Thoracic aorta (tissue), 2 donors: ENCODE results near the gene PEF1. TPM values are rescaled to one million over a fixed set of nuclear protein-coding genes. Genes with fewer than 3 reads are reported as not detected.

Experiments used
- ATAC-seq: fragments of 150-250 bp; one replicate; pipeline ENCODE4 v1.8.0; 2017; ENCODE audit warnings: low read depth; ENCODE audit not compliant: insufficient number of reproducible peaks, low FRiP score
- DNase-seq: peaks from one replicate; pipeline ENCODE4 v3.0.0-alpha.2; 2020; ENCODE audit warnings: low spot score
- H3K27ac ChIP-seq, 2 donors: fragments of 200-600 bp; sonication (generic); 1 replicate in 1 of 2; 2 replicates in 1 of 2; pipeline ENCODE4 v1.5.1; 2016; ENCODE audit warnings: mild to moderate bottlenecking in 2 of 2, moderate library complexity in 2 of 2
- H3K27me3 ChIP-seq: fragments of 200-600 bp; sonication (generic); replicated peaks from 2 replicates; pipeline ENCODE4 v1.6.0; 2016; ENCODE audit warnings: mild to moderate bottlenecking; ENCODE audit not compliant: insufficient read depth
- H3K36me3 ChIP-seq: fragments of 200-600 bp; sonication (generic); one replicate; pipeline ENCODE4 v1.5.1; 2016
- H3K4me1 ChIP-seq, 2 donors: fragments of 200-600 bp; sonication (generic); 1 replicate in 1 of 2; 2 replicates in 1 of 2; pipeline versions ENCODE4 v1.5.1 to v1.6.0; 2016; ENCODE audit warnings: low read depth in 2 of 2, mild to moderate bottlenecking in 1 of 2; ENCODE audit not compliant: control insufficient read depth in 1 of 2
- H3K4me3 ChIP-seq: fragments of 200-600 bp; sonication (generic); 2 replicates; pipeline ENCODE4 v1.5.1; 2016; ENCODE audit warnings: mild to moderate bottlenecking
- H3K9me3 ChIP-seq: fragments of 200-600 bp; sonication (generic); 2 replicates; pipeline ENCODE4 v1.5.1; 2016
- CTCF ChIP-seq: fragments of 200-600 bp; sonication (generic); IDR thresholded peaks from one replicate; pipeline ENCODE4 v1.5.1; 2019; ENCODE audit warnings: antibody characterized with exemption
- total RNA-seq, 2 donors: library from RNA; depleted of rRNA; stranded (reverse); fragments of >200 nt; gene quantifications; one replicate each; pipeline versions ENCODE4 v1.1.0 to v1.2.3, GENCODE V29; 2016

Gene PEF1
- total RNA-seq, 2 donors from 2014 or later: 69.2 to 99.5 TPM

GRCh38 chr1:31642897-31643296 is 1.8 kb downstream of the PEF1 start:
- Histone ChIP-seq H3K36me3 (no peaks in the 10 kb centered on the region), H3K9me3 (no peaks in the 10 kb centered on the region), H3K4me3 (no peak overlapping the region), H3K27ac (no peak overlapping the region), H3K4me1 (peaks cover 31 to 64% of the 10 kb centered on the region in 2 donors), H3K27me3 (no peaks in the 10 kb centered on the region)
- ATAC-seq: no peak
- DNase-seq: no peak
- TF ChIP-seq CTCF: no peak

GRCh38 chr1:31642366-31642765 is 2.3 kb downstream of the PEF1 start:
- H3K9me3 ChIP-seq: no peaks in the 10 kb centered on the region
- H3K4me1 ChIP-seq: peaks cover 26 to 64% of the 10 kb centered on the region in 2 donors
- ATAC-seq: no peak
- H3K4me3 ChIP-seq: no peak overlapping the region
- no peak overlapping the region for H3K27ac ChIP-seq
- TF ChIP-seq CTCF: no peak
- H3K27me3 ChIP-seq: no peaks in the 10 kb centered on the region
- H3K36me3 ChIP-seq: no peaks in the 10 kb centered on the region
- no peak for DNase-seq

- DNase-seq (no peak), ATAC-seq (no peak)
- Histone ChIP-seq H3K9me3 (no peaks in the 10 kb centered on the region), H3K4me1 (peaks cover 20 to 55% of the 10 kb centered on the region in 2 donors), H3K4me3 (no peak overlapping the region), H3K27ac (no peak overlapping the region), H3K36me3 (no peaks in the 10 kb centered on the region), H3K27me3 (no peaks in the 10 kb centered on the region)
- TF ChIP-seq CTCF: no peak
These were observed 3.7 kb downstream of the PEF1 start for GRCh38 chr1:31640964-31641363.

GRCh38 chr1:31640179-31640578 is 4.5 kb downstream of the PEF1 start:
- H3K27me3 ChIP-seq: no peaks in the 10 kb centered on the region
- H3K27ac ChIP-seq: peak overlapping the region in 1 of 2 donors; percentile 10
- no peaks in the 10 kb centered on the region for H3K36me3 ChIP-seq
- ATAC-seq (no peak), DNase-seq (no peak)
- no peaks in the 10 kb centered on the region for H3K9me3 ChIP-seq
- TF ChIP-seq CTCF: no peak
- peaks cover 15 to 48% of the 10 kb centered on the region in 2 donors for H3K4me1 ChIP-seq
- H3K4me3 ChIP-seq: no peak overlapping the region

GRCh38 chr1:31639543-31639942 is 5.1 kb downstream of the PEF1 start:
- ATAC-seq (no peak), DNase-seq (no peak)
- peaks cover 4% of the 10 kb centered on the region for H3K36me3 ChIP-seq
- H3K27me3 ChIP-seq: no peaks in the 10 kb centered on the region
- no peaks in the 10 kb centered on the region for H3K9me3 ChIP-seq
- no peak overlapping the region for H3K27ac ChIP-seq
- no peak for TF ChIP-seq CTCF
- H3K4me1 ChIP-seq: peaks cover 15 to 48% of the 10 kb centered on the region in 2 donors
- H3K4me3 ChIP-seq: no peak overlapping the region
